K562 (cell line): ENCODE data around the gene PRDM11. TPM values are rescaled to one million over a fixed set of nuclear protein-coding genes. Genes with fewer than 3 reads are reported as not detected.

Source experiments
- CTCF ChIP-seq, 3 experiments: IDR thresholded peaks in 2 of 3; conservative IDR thresholded peaks in 1 of 3; 2 replicates each; pipeline ENCODE4 v1.5.1; 2011 to 2012; ENCODE audit warnings: low read length in 3 of 3, mild to moderate bottlenecking in 3 of 3, control low read depth in 2 of 3, improper control_type of control experiment in 1 of 3, inconsistent platforms in 1 of 3, low read depth in 1 of 3, mixed read lengths in 1 of 3, moderate library complexity in 1 of 3; ENCODE audit not compliant: insufficient read depth in 2 of 3
- CXXC5 ChIP-seq: fragments of 250-450 bp; sonication (Bioruptor Pico); IDR thresholded peaks from 2 replicates; pipeline ENCODE4 v1.8.0; 2022; ENCODE audit warnings: inconsistent platforms, mild to moderate bottlenecking, moderate library complexity
- E4F1 ChIP-seq: fragments of 250-450 bp; sonication (Bioruptor Pico); IDR thresholded peaks from 2 replicates; pipeline ENCODE4 v1.5.0; 2021; ENCODE audit warnings: mild to moderate bottlenecking, borderline replicate concordance
- ESRRB ChIP-seq: fragments of 250-450 bp; sonication (Bioruptor Pico); IDR thresholded peaks from 2 replicates; pipeline ENCODE4 v1.5.0; 2020; ENCODE audit warnings: mild to moderate bottlenecking, moderate library complexity, borderline replicate concordance
- HDAC3 ChIP-seq: fragments of 450-650 bp; IDR thresholded peaks from 2 replicates; pipeline ENCODE4 v1.6.1; 2018; ENCODE audit warnings: borderline replicate concordance, mild to moderate bottlenecking, moderate library complexity; ENCODE audit not compliant: partially characterized antibody
- PML ChIP-seq: IDR thresholded peaks from 2 replicates; pipeline ENCODE4 v1.6.1; 2012; ENCODE audit warnings: low read length, inconsistent platforms
- SIRT6 ChIP-seq: IDR thresholded peaks from one replicate; pipeline ENCODE4 v1.6.1; 2012; ENCODE audit warnings: low read depth, mild to moderate bottlenecking, control low read depth, inconsistent platforms, low read length, moderate library complexity
- USF1 ChIP-seq: sonication (generic); formaldehyde crosslinking; IDR thresholded peaks from 2 replicates; pipeline ENCODE4 v1.9.0; 2022; ENCODE audit warnings: mild to moderate bottlenecking, missing genetic modification reagents
- WHSC1 ChIP-seq: IDR thresholded peaks from one replicate; pipeline ENCODE4 v1.6.1; 2012; ENCODE audit warnings: low read length, control low read depth, inconsistent platforms
- ZKSCAN3 ChIP-seq: fragments of 250-450 bp; sonication (Bioruptor Pico); IDR thresholded peaks from 2 replicates; pipeline ENCODE4 v1.4.0; 2020
- ZNF134 ChIP-seq: fragments of 250-450 bp; sonication (Bioruptor Pico); conservative IDR thresholded peaks from 2 replicates; pipeline ENCODE4 v1.4.0; 2020
- ZNF354B ChIP-seq: fragments of 250-450 bp; sonication (Bioruptor Pico); IDR thresholded peaks from 2 replicates; pipeline ENCODE4 v1.4.0; 2020
- ZNF407 ChIP-seq: fragments of 450-650 bp; IDR thresholded peaks from 2 replicates; pipeline ENCODE4 v1.6.1; 2016; ENCODE audit warnings: low read depth
- polyA plus RNA-seq, 8 experiments: library from polyadenylated mRNA; depleted of rRNA in 4 of 8; stranded (reverse) in 5 of 8; unstranded in 3 of 8; fragments of >200 nt; fragmentation: Nextera tagmentation in 2 of 8; fragmentation: Illumina TruSeq in 1 of 8; extraction: Ambion mirVana in 2 of 8; extraction: Trizol in 1 of 8; gene quantifications; 2 replicates each; pipeline versions ENCODE4 v1.2.1 to v1.2.3, GENCODE V29; 2011 to 2014; ENCODE audit warnings: inconsistent platforms in 1 of 8, missing spikeins in 1 of 8
- total RNA-seq, 7 experiments: library from RNA; depleted of rRNA in 6 of 7; stranded (reverse); fragments of >200 nt in 6 of 7; fragmentation: Illumina TruSeq in 2 of 7; extraction: Trizol in 2 of 7; gene quantifications; 2 replicates each; pipeline versions ENCODE4 v1.2.1 to v1.2.3, GENCODE V29; 2011 to 2021; ENCODE audit warnings: low replicate concordance in 1 of 7

The PRDM11 gene
- total and polyA plus RNA-seq, 9 of the 15 experiments (the other 6 are each of a cell fraction or from before 2014, with no cell fraction given) = 0.01 to 1.1 (median 0.29) TPM

- TF ChIP-seq ZNF407 (no peak), ZNF134 (no peak), ZNF354B (CRISPR knock-in tag) (no peak), ESRRB (CRISPR knock-in tag) (no peak), WHSC1 (no peak), SIRT6 (no peak), E4F1 (CRISPR knock-in tag) (no peak), PML (no peak), CXXC5 (CRISPR knock-in tag) (peak; percentile 93), CTCF (IDR thresholded peaks at IDR 0.05 in 2 of 3, conservative IDR thresholded peaks at IDR 0.05 in 1 of 3; ENCODE audit: insufficient read depth in 2 of 3, low read depth in 1 of 3, low read length in 3 of 3) (peak; percentile 57 to 77 (median 64)), USF1 (CRISPR knock-in tag) (no peak), ZKSCAN3 (no peak), HDAC3 (no peak)
These were observed 120.6 kb downstream of the PRDM11 start (continued) for GRCh38 chr11:45267052-45267451.
